Measurements from ENCODE around the gene AP3B1. TPM values are rescaled to one million over a fixed set of nuclear protein-coding genes. Genes with fewer than 3 reads are reported as not detected.

The AP3B1 gene
- total RNA-seq, 1 experiment from 2014 or later: 39.7 TPM

DNA sequence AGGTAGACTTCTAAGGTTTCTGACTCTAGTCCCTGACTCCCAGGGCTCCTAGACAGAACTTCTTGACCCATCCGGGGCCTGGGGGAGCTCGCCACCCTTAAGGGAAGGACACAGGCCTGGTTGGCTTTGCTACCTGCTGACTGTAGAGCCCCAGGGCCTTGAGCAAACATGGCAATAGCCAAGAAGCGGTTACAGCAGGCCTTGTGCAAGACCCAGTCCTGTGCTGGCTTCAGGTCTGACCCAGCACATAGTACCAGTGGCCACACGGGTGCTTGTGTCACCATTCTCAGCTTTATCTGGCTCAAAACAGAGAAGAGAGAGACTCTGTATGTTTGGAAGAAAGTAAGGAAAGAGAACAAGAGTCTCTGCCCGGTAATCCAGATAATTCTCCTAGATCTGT, 41.8 kb downstream of the AP3B1 start:
- TF ChIP-seq CTCF (IDR thresholded peaks at IDR 0.05; ENCODE audit: unreplicated experiment): no peak
- no peak for DNase-seq (ENCODE audit: unreplicated experiment)
- ChIA-PET CTCF (no interaction called here), POLR2A (interaction anchor here (0.5 to 0.9 kb wide), 2 partner anchors 21 to 1359 kb away, joined by 3 read pairs; no protein-coding TSS in a partner anchor)
- no peaks in the 10 kb centered on the region for H3K27me3 Mint-ChIP-seq (ENCODE audit: insufficient read depth, unreplicated experiment)
- H3K27ac Mint-ChIP-seq (ENCODE audit: low read depth, unreplicated experiment): no peak overlapping the region
- peaks cover 6% of the 10 kb centered on the region for H3K36me3 Mint-ChIP-seq (ENCODE audit: insufficient read depth, unreplicated experiment)
- no TSS peak for BruUV-seq (replicated peaks)
- H3K4me3 Mint-ChIP-seq (ENCODE audit: unreplicated experiment): no peak overlapping the region
- peaks cover 4% of the 10 kb centered on the region for H3K9me3 Mint-ChIP-seq (ENCODE audit: unreplicated experiment)
- intact Hi-C loops (cut with micrococcal nuclease): no loop called here
- no peaks in the 10 kb centered on the region for H3K4me1 Mint-ChIP-seq (ENCODE audit: insufficient read depth, unreplicated experiment)

DNA sequence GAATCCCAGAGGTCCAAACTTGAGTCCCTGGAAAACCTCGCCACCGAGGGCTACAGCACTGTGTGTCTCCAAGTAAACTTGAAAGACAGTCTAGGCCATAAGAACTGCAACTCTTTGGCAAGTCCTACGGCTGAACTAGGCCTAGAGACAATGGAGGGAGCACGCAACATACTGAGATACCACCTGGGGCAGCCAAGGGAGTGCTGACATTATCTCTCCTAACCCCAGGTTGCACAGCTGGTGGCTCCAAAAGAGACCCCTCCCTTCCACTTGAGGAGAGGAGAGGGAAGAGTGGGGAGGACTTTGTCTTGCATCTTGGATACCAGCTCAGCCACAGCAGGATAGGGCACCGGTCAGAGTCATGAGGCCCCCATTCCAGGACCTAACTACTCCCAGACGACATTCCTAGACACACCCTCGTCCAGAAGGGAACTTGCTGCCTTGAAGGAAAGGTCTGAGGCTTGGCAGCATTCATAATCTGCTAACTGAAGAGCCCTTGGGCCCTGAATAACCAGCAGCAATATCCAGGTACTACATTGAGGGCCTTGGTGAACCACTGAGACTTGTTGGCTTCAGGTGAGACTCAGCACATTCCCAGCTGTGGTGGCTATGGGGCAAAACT, 42.7 kb downstream of the AP3B1 start:
- intact Hi-C loops (cut with micrococcal nuclease): no loop called here
- DNase-seq (ENCODE audit: unreplicated experiment): no peak
- Mint-ChIP-seq H3K4me3 (ENCODE audit: unreplicated experiment) (no peak overlapping the region), H3K27me3 (ENCODE audit: insufficient read depth, unreplicated experiment) (no peaks in the 10 kb centered on the region), H3K4me1 (ENCODE audit: insufficient read depth, unreplicated experiment) (no peaks in the 10 kb centered on the region), H3K27ac (ENCODE audit: low read depth, unreplicated experiment) (no peak overlapping the region), H3K9me3 (ENCODE audit: unreplicated experiment) (no peaks in the 10 kb centered on the region), H3K36me3 (ENCODE audit: insufficient read depth, unreplicated experiment) (peaks cover 6% of the 10 kb centered on the region)
- POLR2A ChIA-PET: interaction anchor here (0.9 kb wide), 1 partner anchor 22 kb away, joined by 3 read pairs; no protein-coding TSS in a partner anchor
- CTCF ChIA-PET: no interaction called here
- TF ChIP-seq CTCF (IDR thresholded peaks at IDR 0.05; ENCODE audit: unreplicated experiment): no peak
- BruUV-seq (replicated peaks): no TSS peak

DNA sequence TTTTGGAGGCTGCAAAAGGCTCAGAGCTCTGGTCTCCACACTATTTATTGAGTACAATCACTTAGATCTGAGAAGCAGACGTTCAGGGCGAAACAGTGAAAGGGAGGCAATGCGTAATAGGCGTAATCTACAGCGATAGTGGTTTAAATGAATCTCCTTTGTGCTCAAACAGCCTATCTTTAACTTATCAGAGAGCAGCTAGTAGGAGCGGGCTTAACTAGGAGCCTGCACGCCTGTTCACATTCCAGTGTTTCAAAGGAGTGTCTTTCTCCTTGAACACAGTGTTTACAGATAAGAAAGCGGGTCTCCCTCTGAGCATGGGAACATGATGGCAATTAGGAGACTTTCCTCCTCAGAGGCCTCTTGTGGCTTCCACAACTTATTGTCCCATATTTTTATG, 49.4 kb downstream of the AP3B1 start:
- DNase-seq (ENCODE audit: unreplicated experiment): no peak
- ChIA-PET CTCF (no interaction called here), POLR2A (no interaction called here)
- TF ChIP-seq CTCF (IDR thresholded peaks at IDR 0.05; ENCODE audit: unreplicated experiment): no peak
- intact Hi-C loops (cut with micrococcal nuclease): no loop called here
- Mint-ChIP-seq H3K36me3 (ENCODE audit: insufficient read depth, unreplicated experiment) (peaks cover 6% of the 10 kb centered on the region), H3K9me3 (ENCODE audit: unreplicated experiment) (no peaks in the 10 kb centered on the region), H3K4me1 (ENCODE audit: insufficient read depth, unreplicated experiment) (peaks cover 13% of the 10 kb centered on the region), H3K4me3 (ENCODE audit: unreplicated experiment) (no peak overlapping the region), H3K27me3 (ENCODE audit: insufficient read depth, unreplicated experiment) (no peaks in the 10 kb centered on the region), H3K27ac (ENCODE audit: low read depth, unreplicated experiment) (no peak overlapping the region)
- no TSS peak for BruUV-seq (replicated peaks)

GRCh38 chr5:78243639-78244038, 50.9 kb downstream of the AP3B1 start:
- H3K27me3 Mint-ChIP-seq (ENCODE audit: insufficient read depth, unreplicated experiment): no peaks in the 10 kb centered on the region
- ChIA-PET CTCF (no interaction called here), POLR2A (no interaction called here)
- H3K9me3 Mint-ChIP-seq (ENCODE audit: unreplicated experiment): no peaks in the 10 kb centered on the region
- H3K27ac Mint-ChIP-seq (ENCODE audit: low read depth, unreplicated experiment): no peak overlapping the region
- H3K4me3 Mint-ChIP-seq (ENCODE audit: unreplicated experiment): no peak overlapping the region
- intact Hi-C loops (cut with micrococcal nuclease): no loop called here
- DNase-seq (ENCODE audit: unreplicated experiment): no peak
- TF ChIP-seq CTCF (IDR thresholded peaks at IDR 0.05; ENCODE audit: unreplicated experiment): no peak
- H3K36me3 Mint-ChIP-seq (ENCODE audit: insufficient read depth, unreplicated experiment): peaks cover 11% of the 10 kb centered on the region
- BruUV-seq (replicated peaks): no TSS peak
- H3K4me1 Mint-ChIP-seq (ENCODE audit: insufficient read depth, unreplicated experiment): peaks cover 13% of the 10 kb centered on the region

Data from MCF 10A (cell line).